HUDEP-2 (cell line): ENCODE measurements around the gene SLC35F1.
"Not testable (repeated sequence)": the region's sequence is repeated elsewhere in the genome, so short reads cannot be mapped to it uniquely, and the experiment has no call there.

Experiments used
- DNase-seq, 76 experiments: peaks; one replicate each; lab custom pipeline; 2025; ENCODE audit not compliant: unreplicated experiment in 76 of 76; lab: John Stamatoyannopoulos, UW

SLC35F1 gene

DNA sequence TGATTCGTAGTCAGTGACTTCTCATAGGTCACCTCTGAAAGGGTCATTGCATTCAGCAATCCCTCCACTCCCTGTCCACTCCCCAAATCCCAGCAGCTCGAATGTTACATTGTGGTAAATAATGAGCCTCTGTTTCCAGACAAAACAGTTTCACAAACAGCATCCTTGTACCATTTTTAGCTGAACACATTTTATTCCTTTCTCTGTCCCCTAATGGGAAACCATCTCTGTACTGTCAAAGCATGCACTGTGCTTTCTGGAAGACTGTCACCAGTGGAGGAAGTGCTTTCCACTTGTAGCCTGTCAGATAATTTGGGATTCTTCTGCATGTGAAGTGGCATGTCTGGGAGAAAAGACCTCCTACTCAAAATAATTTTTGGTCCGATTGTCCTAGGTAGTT is 82.0 kb downstream of the SLC35F1 start:
- DNase-seq = no peak

DNA sequence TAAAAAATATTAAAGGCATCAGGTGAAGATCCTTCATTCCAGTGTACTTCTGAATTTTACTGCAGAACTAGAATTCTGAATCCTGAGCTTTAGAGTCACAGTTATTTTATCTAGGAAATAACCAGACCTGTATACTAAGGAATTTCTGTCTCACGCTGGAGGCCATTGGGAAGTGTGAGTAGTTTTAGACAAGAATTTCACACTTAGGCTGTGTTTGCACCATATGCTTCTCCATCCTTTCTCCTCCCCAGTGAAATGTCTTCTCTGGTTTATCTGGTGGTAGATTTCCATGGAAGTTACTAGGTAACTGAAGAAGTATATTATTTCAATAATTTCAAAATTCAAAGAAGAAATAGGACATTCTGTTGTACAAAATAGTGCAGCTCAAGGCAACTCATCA is 83.1 kb downstream of the SLC35F1 start:
- DNase-seq = no peak

DNA sequence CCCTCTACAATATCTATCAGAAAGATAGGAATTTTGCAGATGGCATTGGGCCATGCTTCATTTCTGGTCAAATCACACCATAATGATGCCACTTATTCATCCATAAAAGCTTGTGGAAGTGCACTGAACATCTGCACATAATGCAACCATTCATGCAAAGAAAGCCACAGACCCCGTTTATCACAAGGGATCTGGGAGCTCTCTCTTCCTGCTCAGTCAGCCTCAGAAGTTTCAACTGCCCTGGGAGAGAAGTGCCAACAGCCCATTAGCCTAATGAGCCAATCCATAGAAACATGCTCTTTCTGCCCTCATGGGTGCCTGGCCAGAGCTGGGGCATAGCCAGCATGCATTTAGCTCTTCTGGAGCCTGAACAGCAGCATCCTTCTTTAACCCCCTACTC is 85.8 kb downstream of the SLC35F1 start:
- no peak for DNase-seq

DNA sequence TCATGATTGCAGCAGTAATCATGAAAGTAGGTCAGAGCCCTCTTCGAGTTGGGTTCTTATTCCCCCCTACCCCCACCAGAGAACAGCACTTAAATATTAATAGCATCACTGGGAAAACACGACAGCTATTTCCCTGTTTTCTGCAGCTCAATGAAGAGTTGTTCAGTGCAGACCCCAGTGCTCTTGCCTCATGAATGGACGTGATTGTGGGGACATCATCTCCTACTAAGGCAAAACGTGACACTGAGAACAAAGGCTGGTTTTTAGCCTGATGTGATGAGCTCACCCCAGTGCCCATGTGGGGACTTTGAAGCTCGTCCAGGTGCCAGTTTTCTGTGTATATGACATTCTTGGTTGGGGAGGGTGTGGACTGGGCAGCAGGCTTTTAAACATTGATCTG is 105.9 kb downstream of the SLC35F1 start:
- DNase-seq = no peak

DNA sequence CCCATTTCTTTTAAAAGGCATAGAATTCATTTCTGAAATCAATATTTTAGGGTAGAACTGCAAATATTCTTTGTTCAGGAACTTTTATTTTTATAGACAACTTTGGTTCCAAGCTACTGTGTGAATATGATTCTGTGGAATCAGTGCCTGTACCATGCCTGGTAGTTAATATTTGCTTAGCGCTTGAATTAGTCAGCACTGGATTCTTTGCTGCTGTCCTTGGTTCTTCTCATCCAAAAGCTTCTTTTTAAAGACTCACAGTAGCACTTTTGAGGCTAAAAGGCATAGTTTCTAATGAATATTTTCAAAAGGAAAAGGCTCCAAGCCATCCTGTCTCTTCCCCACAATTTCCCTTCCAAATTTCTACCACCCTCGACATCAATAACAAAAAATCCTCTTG is 109.5 kb downstream of the SLC35F1 start:
- DNase-seq = no peak

DNA sequence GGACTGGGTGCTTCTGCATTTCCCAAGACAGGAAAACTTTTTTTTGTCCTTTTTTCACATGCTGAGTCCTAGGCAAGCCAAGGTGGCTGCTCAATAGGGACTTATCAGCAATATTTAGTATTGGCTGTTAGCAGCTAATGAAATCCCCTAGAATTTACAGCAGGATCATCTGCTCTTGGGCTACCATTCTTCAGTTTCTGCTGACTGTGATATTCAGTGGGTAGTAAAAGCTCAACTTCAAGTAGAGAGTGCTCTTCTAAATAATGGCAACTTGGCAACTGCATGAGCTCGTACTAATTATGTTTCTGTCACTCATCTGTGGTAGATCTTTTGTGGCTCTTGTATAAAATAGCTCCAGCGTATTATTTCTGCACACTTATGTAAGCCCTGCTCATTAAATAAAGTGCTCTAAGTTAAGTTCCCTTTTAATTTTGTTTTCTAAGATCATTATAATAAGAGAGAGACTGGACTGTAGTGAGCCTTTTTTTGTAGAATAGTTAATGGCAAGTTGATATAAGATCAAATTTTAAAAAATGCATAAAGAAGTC is 110.3 kb downstream of the SLC35F1 start:
- DNase-seq = no peak

DNA sequence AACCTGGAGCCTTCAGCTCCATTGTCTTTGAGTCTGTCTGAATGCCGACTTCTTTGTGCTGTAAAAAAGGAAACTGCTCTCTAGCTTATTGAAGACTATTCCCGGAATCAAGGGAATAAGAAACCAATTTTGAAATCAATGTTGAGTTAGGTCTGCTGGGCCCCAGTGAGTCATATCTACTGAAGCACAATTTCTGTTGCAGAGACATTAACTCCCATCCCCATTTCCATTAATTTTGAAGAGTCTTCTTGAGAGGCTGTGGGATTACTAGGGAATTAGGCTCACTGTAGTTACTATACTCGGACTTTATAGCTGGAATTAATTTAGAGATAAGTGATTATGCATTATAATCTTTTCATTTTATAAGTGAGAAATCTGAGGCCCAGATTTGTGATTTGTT is 116.7 kb downstream of the SLC35F1 start:
- DNase-seq = no peak

DNA sequence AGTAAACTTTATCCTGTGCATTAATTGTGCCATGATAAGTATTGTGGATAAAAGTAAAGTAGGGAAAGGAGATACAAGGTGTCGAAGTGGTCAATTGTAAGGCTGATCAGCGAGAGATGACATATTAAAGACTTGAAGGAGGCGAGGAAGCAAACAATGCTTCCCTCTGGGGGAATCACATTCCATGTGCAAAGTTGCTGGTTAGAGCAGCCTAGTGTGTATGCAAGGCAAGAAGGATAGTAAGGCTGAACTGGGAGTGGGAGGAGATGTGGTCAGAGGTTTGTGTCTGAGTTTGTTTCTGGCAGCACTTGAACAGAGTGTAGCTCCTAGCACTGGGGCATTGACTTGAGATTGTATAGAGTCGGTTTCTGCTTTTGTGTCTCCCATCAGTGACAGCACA is 122.9 kb downstream of the SLC35F1 start:
- DNase-seq = no peak

DNA sequence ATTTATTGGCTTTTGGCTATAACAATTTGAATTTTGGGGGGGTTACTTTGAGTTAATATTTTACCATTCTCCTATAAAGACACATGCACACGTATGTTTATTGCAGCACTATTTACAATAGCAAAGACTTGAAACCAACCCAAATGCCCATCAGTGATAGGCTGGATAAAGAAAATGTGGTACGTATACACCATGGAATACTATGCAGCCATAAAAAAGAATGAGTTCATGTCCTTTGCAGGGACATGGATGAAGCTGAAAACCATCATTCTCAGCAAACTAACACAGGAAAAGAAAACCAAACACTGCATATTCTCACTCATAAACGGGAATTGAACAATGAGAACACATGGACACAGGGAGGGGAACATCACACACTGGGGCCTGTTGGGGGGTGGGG is 130.4 kb downstream of the SLC35F1 start:
- not testable (repeated sequence) for DNase-seq

DNA sequence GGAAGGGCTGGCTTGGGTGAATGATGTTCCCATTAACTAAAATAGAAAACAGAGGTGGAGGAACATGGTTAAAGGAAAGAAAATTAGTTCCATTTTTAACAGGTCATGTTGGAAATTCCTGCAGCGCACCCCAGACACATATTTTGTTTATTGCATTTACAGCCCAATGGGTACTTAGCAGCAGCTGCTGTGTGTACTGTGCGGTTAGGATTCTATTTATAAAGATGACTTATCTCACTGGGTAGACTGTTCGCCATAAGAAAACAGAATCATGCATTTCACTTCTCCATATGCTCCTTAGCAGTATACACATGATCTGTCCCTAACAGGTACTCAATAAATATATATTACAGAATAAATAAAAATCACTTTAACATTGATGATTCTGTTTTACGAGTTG is 135.8 kb downstream of the SLC35F1 start:
- DNase-seq = no peak

DNA sequence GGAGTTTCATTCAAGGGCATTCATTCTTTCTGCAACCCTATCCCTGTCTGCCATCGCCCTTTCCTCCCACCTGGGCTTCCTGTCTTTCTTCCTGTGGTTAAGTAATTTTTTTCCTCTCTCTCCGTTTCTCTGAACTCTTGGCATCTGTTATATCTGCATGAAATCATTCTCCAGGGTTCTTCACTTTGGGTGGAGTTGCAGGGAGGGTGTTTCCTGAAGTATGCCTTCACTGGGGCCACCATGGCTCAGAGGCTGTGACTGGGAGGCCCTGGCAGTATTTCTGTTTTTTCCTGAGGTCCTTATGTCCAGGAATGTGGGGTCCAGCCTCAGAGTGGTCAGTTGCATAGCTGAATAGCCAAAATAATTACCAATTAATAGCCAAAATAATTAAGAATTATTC is 137.2 kb downstream of the SLC35F1 start:
- no peak for DNase-seq

DNA sequence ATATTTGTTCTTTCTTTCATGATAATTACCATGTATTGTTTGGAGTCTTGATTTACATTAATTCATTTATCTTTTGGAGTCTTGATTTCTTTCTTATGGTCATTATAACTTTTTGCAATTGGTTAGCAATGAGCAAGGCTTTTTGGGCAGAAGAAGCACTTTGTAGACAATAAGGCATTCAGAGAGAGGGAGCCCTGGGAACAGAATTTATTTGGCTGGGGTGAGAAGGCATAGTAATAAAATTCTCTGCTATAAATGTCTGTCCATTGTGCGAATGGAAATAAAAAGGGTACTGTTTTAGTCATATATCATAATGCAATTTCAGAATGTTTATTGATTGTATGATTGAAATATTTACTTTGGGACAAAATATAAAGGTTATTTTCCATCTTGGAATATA is 147.0 kb downstream of the SLC35F1 start:
- DNase-seq = no peak

DNA sequence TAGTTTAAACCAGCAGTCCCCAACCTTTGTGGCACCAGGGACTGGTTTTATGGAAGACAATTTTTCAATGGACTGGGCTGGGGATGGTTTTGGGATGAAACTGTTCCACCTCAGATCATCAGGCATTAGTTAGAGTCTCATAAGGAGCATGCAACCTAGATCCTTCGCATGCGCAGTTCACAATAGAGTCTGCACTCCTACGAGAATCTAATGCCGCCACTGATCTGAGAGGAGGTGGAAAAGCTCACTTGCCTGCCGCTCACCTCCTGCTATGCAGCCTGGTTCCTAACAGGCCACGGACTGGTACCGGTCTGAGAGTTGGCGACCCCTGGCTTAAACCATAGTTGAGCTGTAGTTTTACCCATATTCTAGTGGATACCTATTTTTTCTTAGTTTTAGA is 154.6 kb downstream of the SLC35F1 start:
- DNase-seq = no peak

DNA sequence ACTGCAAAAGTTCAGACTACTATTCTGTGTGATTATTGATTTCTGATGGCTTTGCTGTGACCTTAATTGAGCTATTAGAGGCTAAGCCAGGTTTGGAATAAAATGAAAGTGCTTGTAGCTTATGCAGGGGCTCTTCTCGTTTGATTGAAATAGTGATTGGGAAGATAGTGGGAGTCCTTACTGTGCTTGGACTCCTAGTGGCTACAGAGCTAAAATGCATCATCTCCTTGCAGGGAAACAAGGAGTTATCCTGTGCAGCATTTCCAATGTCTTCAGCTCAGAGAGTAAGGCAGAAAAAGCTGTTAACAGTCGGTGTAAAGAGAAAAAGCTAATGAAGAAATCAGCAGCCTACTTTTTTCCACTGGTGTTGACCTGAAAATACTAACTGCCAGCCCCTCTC is 173.5 kb downstream of the SLC35F1 start:
- DNase-seq = no peak

DNA sequence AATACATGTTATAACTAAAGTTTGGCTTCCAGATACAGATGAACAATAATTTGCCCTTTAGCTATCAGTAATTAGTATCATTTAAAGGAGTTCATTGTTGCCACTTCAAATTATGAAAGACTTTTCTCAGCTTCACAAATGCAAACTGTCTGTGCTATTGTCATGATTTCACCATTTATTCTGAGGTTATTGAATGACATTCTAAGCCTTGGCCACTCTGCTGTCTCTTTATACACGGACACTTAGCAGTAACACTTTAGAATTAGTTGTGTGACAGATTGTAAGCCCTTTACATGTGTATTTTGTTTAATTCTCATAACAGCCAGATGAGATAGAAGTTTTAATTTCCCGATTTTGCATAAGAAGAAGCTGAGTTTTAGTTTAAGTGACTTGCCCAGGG is 176.6 kb downstream of the SLC35F1 start:
- DNase-seq = no peak

DNA sequence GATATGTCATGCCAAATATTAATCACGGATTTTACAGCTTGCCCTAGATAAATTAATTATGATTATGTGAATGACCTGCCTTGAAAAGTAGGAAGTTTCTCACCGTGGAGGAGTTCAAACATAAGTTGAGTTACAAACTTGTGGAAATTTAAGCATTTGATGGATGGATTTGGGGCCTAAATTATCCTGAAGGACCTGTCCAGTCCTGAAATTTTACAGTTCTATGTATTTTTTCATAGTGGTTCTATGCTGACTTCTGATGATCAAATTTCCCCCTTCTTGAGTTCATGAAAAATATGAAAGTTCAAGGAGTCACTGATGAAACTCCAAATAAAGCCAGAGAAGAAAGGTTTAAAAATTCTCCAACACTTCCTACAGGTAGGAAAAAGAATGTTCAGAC is 178.6 kb downstream of the SLC35F1 start:
- no peak for DNase-seq

DNA sequence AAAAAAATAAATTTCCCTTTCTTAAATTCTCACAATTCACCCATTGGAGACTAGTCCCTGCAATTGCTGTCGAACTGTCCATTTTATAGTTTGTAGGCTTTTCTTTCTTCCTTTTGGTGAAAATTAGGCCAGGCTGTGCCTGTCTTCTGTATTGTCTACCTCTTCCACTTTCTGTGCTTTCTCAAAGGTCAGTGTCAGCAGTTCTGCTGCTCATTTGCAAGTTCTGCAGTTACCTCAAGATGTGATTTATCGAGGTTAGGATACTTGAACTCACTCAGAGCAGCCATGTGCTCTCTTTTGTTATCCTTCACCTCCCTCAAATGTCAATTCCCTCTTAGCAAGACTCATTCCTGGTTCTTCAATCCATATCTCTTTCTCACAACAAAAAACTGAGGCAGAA is 179.1 kb downstream of the SLC35F1 start:
- no peak for DNase-seq

DNA sequence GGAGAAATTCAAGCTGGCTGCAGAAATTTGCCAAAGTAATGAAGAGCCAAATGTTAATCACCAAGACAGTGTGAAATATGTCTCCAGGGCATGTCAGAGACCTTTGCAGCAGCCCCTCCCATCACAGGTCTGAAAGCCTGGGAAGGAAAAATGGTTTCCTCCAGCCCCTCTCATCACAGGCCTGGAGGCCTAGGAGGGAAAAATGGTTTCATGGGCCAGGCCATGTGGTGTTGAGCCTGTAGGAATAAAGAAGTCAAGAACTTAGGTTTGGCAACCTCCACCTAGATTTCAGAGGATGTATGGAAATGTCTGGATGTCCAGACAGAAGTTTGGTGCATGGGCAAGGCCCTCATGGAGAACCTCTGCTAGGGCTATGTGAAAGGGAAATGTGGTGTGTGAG is 185.0 kb downstream of the SLC35F1 start:
- no peak for DNase-seq

DNA sequence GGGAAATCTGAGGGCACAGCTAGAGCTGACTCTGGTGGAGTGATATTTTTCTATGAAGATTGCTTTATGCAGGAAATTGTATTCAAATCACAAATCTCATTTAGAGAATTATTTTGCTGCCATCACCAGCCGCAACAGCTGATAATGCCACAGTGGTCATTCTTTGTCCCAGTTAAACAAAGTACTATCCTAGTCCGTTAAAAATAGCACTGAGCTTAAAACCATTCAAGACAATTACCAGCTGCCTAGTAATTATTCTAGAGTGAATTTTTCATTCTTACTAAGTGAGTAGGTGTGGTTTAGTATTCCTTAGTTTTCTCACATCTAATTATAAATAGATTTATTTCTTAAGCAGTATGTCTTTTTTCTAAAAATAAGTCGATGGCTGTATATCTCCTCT is 190.5 kb downstream of the SLC35F1 start:
- DNase-seq = no peak

DNA sequence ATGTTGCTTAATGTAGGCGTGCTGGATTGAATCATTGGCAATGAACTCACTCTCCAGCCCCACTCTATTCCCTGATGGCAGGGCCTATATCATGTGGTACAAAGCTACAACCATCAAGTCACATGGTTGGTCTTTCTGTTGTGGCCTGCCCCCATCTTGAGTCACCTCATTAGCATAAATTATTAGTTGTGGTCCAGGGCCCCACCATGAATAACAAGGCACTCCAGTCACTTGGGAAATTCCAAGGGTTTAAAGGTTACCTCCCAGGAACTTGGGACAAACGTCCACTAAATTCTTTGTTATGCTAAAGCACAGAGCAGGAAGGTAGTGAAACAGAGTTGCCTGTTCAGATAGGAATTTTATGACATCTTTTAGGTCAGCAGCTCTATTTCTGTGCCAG is 193.7 kb downstream of the SLC35F1 start:
- no peak for DNase-seq

DNA sequence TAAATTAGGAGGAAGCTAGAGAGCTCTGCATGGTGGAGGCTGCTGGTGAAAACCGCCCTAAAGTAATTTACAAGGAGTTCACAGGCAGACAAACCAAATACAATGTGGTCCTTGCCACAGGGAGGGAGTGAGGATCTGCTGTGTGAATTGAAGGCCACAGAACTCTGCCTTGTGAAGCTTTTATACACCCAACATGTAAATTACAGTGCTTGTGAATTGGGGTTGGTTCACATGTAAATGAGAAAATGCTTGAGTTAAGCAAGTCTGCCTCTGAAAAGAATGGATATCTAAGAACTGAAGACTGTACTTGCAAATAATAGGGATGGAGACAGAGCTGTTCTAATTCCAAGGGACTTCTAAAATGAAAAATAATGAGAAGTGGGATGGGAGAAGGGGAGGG is 194.2 kb downstream of the SLC35F1 start:
- no peak for DNase-seq

DNA sequence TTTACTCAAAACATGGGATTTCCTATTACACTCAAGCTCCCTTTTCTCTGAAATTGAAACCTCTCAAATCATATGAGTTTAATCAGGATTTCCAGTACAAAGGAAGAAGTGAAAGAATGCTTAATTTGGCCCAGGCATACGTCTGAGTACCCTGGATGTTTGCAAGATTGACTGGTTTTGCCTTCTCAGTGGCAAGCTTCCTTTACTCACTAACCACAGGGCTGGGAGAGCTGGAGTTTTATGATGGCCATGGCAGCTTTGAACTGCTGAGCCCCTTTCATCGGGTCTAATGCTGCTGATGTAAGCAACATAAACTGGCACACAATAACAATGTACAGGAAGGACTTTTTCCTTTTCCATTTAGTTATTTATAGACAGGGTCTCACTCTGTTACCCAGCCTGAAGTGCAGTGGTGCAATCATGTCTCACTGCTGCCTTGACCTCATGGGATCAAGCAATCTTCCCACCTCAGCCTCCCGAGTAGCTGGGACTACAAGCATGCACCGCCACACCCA is 194.8 kb downstream of the SLC35F1 start:
- DNase-seq = no peak

DNA sequence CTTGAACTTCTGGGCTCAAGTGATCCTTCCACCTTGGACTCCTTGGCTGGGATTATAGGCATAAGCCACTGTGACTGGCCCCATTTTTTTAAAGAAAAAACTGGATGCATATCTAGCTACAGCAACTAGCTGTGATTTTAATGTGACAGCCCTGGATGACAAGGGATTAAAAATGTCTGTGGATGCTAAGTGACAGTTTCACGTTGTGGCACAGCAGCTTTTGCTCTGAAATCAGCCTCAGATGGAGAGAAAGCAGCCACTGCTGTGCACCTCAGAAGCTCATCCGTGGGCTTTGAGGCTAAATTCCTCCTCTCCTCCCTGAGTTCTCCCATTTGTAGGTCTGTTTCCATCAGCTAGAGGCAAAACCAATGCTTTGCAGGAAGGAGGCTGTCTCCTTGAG is 195.3 kb downstream of the SLC35F1 start:
- DNase-seq = no peak
